Coronary artery (tissue), 2 donors: ENCODE measurements around the gene FA2H.

Experiments
- DNase-seq: peaks from one replicate; pipeline ENCODE4 v3.0.0-alpha.2; 2017; ENCODE audit warnings: low spot score
- H3K27ac ChIP-seq, 2 donors: fragments of 200-600 bp; sonication (generic); one replicate each; pipeline ENCODE4 v1.5.1; 2016 to 2019
- H3K4me3 ChIP-seq: fragments of 200-600 bp; sonication (generic); 2 replicates; pipeline ENCODE4 v1.5.1; 2016; ENCODE audit warnings: mild to moderate bottlenecking, moderate library complexity
- CTCF ChIP-seq: fragments of 200-600 bp; sonication (generic); IDR thresholded peaks from one replicate; pipeline ENCODE4 v1.5.1; 2019; ENCODE audit warnings: antibody characterized with exemption

The FA2H gene

GRCh38 chr16:74718140-74718539 is 56.5 kb downstream of the FA2H start:
- H3K27ac ChIP-seq: no peak overlapping the region

GRCh38 chr16:74717367-74717766 is 57.3 kb downstream of the FA2H start:
- Histone ChIP-seq H3K27ac (no peak overlapping the region), H3K4me3 (no peak overlapping the region)
- TF ChIP-seq CTCF: no peak
- no peak for DNase-seq

More at GRCh38 chr16:74718140-74718539, 56.5 kb downstream of the FA2H start:
- H3K4me3 ChIP-seq: no peak overlapping the region
- TF ChIP-seq CTCF: no peak
- DNase-seq: no peak

- DNase-seq: peak; percentile 62
- Histone ChIP-seq H3K27ac (no peak overlapping the region), H3K4me3 (no peak overlapping the region)
- no peak for TF ChIP-seq CTCF
Measured at GRCh38 chr16:74716355-74716754, 58.3 kb downstream of the FA2H start.

GRCh38 chr16:74713876-74714275 is 60.7 kb downstream of the FA2H start:
- Histone ChIP-seq H3K27ac (no peak overlapping the region), H3K4me3 (no peak overlapping the region)
- peak; percentile 66 for DNase-seq
- no peak for TF ChIP-seq CTCF

- Histone ChIP-seq H3K4me3 (no peak overlapping the region), H3K27ac (no peak overlapping the region)
- no peak for DNase-seq
- TF ChIP-seq CTCF: no peak
Measured at GRCh38 chr16:74713325-74713724, 61.3 kb downstream of the FA2H start.

DNA sequence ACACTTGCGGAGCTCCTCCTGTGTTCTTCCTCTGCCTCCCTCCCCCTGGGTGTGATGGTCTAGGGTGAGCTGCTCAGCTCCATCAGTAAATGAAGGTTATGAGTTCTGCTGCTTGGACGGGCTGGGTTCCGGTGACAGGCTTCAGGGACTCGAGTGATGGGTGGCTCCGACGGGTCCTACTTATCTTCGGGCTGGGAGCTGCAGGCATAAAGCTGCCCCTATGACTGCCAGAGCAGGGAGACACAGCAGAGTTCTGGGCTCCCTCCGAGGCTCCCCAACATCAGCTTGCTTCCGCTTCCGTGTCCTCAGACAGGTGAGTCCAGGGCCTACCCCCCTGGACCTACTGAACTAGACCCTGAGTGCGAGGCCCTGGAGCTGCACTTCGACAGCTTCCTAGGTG is 62.7 kb downstream of the FA2H start:
- no peak overlapping the region for H3K27ac ChIP-seq
- no peak for DNase-seq
- TF ChIP-seq CTCF: no peak
- H3K4me3 ChIP-seq: no peak overlapping the region

DNA sequence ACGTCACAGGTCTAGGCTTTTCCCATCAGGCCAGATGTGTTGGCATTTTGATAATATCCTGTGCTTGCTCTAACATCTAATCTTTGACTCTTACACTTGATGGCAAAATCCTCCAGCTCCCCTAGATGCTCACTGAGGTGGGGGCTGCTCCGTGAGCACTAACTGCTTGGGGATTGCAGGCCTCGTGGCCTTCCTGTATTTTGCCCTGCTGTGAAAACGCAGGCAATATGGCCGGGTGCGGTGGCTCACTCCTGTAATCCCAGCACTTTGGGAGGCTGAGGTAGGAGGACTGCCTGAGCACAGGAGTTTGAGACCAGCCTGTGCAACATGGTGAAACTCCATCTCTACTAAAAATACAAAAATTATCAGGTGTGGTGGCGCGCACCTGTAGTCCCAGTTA is 64.2 kb downstream of the FA2H start:
- DNase-seq: no peak
- Histone ChIP-seq H3K27ac (no peak overlapping the region), H3K4me3 (no peak overlapping the region)
- no peak for TF ChIP-seq CTCF
